NCI-H2227 (cell line): ENCODE data around the gene FSCN2.
"Not testable (repeated sequence)": the region's sequence is repeated elsewhere in the genome, so short reads cannot be mapped to it uniquely, and the experiment has no call there.

Experiments
- DNase-seq: peaks from one replicate; lab custom pipeline; 2025; ENCODE audit not compliant: unreplicated experiment; lab: John Stamatoyannopoulos, UW

The FSCN2 gene

GRCh38 chr17:81573794-81574642 lies 45.8 kb downstream of the FSCN2 start:
- no peak for DNase-seq

- no peak for DNase-seq
These were observed 46.4 kb downstream of the FSCN2 start for GRCh38 chr17:81574643-81574956.

GRCh38 chr17:81575836-81576235 lies 47.7 kb downstream of the FSCN2 start:
- DNase-seq: no peak

- peak; percentile 34 for DNase-seq
These were observed 48.6 kb downstream of the FSCN2 start for GRCh38 chr17:81576621-81577277.

- DNase-seq: peak; percentile 16
These were observed 49.3 kb downstream of the FSCN2 start for GRCh38 chr17:81577278-81578000.

GRCh38 chr17:81578038-81578441 lies 49.9 kb downstream of the FSCN2 start:
- no peak for DNase-seq

- no peak for DNase-seq
These were observed 50.5 kb downstream of the FSCN2 start for GRCh38 chr17:81578561-81579225.

- no peak for DNase-seq
These were observed 51.1 kb downstream of the FSCN2 start for GRCh38 chr17:81579298-81579697.

GRCh38 chr17:81579821-81580321 lies 51.7 kb downstream of the FSCN2 start:
- DNase-seq: no peak

- no peak for DNase-seq
These were observed 52.3 kb downstream of the FSCN2 start for GRCh38 chr17:81580481-81580880.

- DNase-seq: no peak
These were observed 53.6 kb downstream of the FSCN2 start for GRCh38 chr17:81581758-81582157.

- no peak for DNase-seq
These were observed 54.2 kb downstream of the FSCN2 start for GRCh38 chr17:81582341-81582740.

- DNase-seq: no peak
These were observed 54.6 kb downstream of the FSCN2 start for GRCh38 chr17:81582749-81583148.

GRCh38 chr17:81583589-81584342 lies 55.6 kb downstream of the FSCN2 start:
- no peak for DNase-seq

- not testable (repeated sequence) for DNase-seq
These were observed 56.6 kb downstream of the FSCN2 start for GRCh38 chr17:81584771-81585170.

- no peak for DNase-seq
These were observed 57.9 kb downstream of the FSCN2 start for GRCh38 chr17:81586096-81586495.
